ENCODE results near the gene CRACR2A.

Gene CRACR2A

GRCh38 chr12:3651585-3652424, 101.1 kb downstream of the CRACR2A start:
- no peak for DNase-seq (ENCODE audit: low read depth in 2 of 2)

GRCh38 chr12:3647504-3647903, 105.4 kb downstream of the CRACR2A start:
- DNase-seq (ENCODE audit: low read depth in 2 of 2), result no peak

- DNase-seq (ENCODE audit: low read depth in 2 of 2), result no peak
These were observed 106.2 kb downstream of the CRACR2A start for GRCh38 chr12:3646561-3647241.

- no peak for DNase-seq (ENCODE audit: low read depth in 2 of 2)
These were observed 107.8 kb downstream of the CRACR2A start for GRCh38 chr12:3645091-3645490.

- no peak for DNase-seq (ENCODE audit: low read depth in 2 of 2)
These were observed 108.8 kb downstream of the CRACR2A start for GRCh38 chr12:3644104-3644503.

GRCh38 chr12:3641428-3642018, 111.4 kb downstream of the CRACR2A start:
- no peak for DNase-seq (ENCODE audit: low read depth in 2 of 2)

- DNase-seq (ENCODE audit: low read depth in 2 of 2), result no peak
These were observed 116.6 kb downstream of the CRACR2A start for GRCh38 chr12:3636328-3636727.

GRCh38 chr12:3634348-3634747, 118.6 kb downstream of the CRACR2A start:
- DNase-seq (ENCODE audit: low read depth in 2 of 2), result no peak

- DNase-seq (ENCODE audit: low read depth in 2 of 2), result no peak
These were observed 119.5 kb downstream of the CRACR2A start for GRCh38 chr12:3633396-3633795.

- DNase-seq (ENCODE audit: low read depth in 2 of 2), result no peak
These were observed 120.2 kb downstream of the CRACR2A start for GRCh38 chr12:3632754-3633153.

- DNase-seq (ENCODE audit: low read depth in 2 of 2), result no peak
These were observed 120.7 kb downstream of the CRACR2A start for GRCh38 chr12:3632256-3632655.

- DNase-seq (ENCODE audit: low read depth in 2 of 2), result no peak
These were observed 121.2 kb downstream of the CRACR2A start for GRCh38 chr12:3631759-3632158.

- no peak for DNase-seq (ENCODE audit: low read depth in 2 of 2)
These were observed 121.7 kb downstream of the CRACR2A start for GRCh38 chr12:3631272-3631637.

- no peak for DNase-seq (ENCODE audit: low read depth in 2 of 2)
These were observed 122.2 kb downstream of the CRACR2A start for GRCh38 chr12:3630621-3631271.

GRCh38 chr12:3630111-3630510, 122.8 kb downstream of the CRACR2A start:
- no peak for DNase-seq (ENCODE audit: low read depth in 2 of 2)

- no peak for DNase-seq (ENCODE audit: low read depth in 2 of 2)
These were observed 123.7 kb downstream of the CRACR2A start for GRCh38 chr12:3629057-3629830.

GRCh38 chr12:3628629-3629028, 124.3 kb downstream of the CRACR2A start:
- DNase-seq (ENCODE audit: low read depth in 2 of 2), result no peak

GRCh38 chr12:3627336-3627735, 125.6 kb downstream of the CRACR2A start:
- DNase-seq (ENCODE audit: low read depth in 2 of 2), result no peak

- no peak for DNase-seq (ENCODE audit: low read depth in 2 of 2)
These were observed 128.6 kb downstream of the CRACR2A start for GRCh38 chr12:3624273-3624672.

GRCh38 chr12:3622822-3623690, 129.9 kb downstream of the CRACR2A start:
- no peak for DNase-seq (ENCODE audit: low read depth in 2 of 2)
